ENCODE data around the gene EPHB3.
A peak's percentile ranks its signal among the peaks of the same experiment; 100 is the strongest.

EPHB3 gene

DNA sequence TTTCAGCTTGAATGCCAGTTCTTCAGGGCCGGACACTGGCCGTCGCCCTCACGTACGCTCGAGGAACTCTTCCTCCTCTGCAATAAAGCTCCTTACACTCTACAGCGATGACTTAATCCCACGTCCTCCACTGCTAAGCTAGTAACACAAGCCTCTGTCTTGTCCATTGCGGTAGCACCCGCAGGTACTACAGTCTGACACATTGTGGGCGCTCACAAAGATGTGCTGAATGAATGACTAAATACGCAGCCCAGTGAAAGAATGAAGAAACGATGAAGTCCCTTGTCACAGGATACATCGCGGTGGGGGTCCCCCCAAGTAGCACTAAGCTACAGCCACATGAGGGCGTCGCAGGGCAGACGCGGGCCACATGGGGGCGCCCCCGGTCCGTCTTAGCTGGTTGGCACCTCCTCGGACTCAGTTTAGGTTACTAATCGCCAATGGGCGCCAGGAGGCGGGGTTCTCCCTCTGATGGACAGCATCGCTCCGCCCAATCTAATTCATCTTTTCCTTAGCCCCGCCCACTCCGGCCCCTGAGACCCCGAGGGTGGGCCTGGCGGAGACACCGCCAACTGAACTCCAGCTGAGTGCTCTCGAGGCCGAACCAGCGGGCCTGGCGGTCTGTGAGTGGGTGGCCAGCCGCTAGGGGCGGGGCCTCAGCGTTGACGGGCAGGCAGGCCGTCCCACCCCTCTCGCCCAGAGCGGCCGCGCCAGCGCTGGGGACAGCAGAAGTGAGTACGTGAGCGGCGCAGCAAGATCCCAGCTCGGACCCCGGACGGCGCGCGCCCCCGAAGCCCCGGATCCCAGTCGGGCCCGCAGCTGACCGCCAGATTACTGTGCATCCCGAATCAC lies at the start of gene EPHB3:
Gene EPHB3, plus strand, starts transcription at position 725 of the 852 bp plus-strand sequence. CDS start 451 bp downstream, outside the sequence.
- DNase-seq, result peak; percentile 96 to 100 (median 99)
- intact Hi-C loops (cut with DNase I), result loop anchor here (1.0 kb wide), 1 partner anchor 216 kb away; no protein-coding TSS in a partner anchor

- intact Hi-C loops (cut with DNase I), result loop anchor here (10.0 kb wide), 2 partner anchors 98 to 138 kb away; partner anchors contain the start of gene THPO
- DNase-seq, result peak in 1 of 42 donors; percentile 25
Observed at GRCh38 chr3:184512621-184513020, 49.0 kb upstream of the EPHB3 start.

DNA sequence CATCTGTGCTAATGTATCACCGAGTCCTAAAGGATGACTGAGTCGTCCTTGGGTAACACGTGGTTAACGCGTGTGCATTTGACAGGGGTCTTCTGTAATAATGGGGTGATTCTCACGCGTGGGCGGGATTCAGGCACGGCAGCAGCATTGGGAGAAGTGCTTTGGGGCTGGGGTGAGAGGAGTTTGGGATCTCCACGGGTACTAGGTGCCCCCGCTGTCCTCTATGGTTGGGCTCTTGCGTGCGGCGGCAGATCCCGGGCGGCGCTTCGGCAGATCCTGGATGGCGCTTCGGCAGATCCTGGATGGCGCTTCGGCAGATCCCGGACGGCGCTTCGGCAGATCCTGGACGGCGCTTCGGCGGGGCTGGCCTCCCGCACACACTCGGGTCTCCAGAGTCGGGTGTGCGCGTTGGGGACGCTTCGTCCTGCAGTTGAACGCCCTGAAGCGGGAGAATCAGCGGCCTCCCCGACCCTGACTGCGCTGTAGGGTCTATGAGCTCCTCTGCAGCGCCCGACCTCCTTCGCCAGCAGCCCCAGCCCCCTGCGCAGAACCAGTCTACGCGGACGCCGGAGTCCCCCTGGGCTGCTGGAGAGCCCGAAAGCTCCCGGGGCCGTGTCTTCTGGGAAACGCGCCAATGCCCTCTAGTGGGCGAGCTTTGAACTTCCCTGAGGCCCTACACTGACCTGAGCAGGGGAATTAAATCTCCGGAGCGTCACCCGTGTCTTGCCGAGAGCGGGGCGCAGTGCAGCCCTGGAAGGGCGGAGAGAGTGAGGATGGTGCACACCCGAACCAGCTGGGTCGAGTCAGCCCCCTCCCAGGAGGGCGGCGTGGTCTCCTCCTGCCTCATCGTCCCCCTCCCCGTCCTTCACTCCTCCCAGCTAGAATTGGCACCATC lies 48.1 kb upstream of the EPHB3 start:
- intact Hi-C loops (cut with DNase I), result loop anchor here (10.0 kb wide), 2 partner anchors 99 to 139 kb away; partner anchors contain the start of gene THPO
- peak; percentile 69 to 93 (median 86) for DNase-seq

- no peak for DNase-seq
- intact Hi-C loops (cut with DNase I), result loop anchor here (10.0 kb wide), 2 partner anchors 99 to 139 kb away; partner anchors contain the start of gene THPO
Observed at GRCh38 chr3:184514171-184514490, 47.5 kb upstream of the EPHB3 start.

- DNase-seq, result peak in 1 of 42 donors; percentile 21
- intact Hi-C loops (cut with DNase I), result no loop called here
Observed at GRCh38 chr3:184523825-184524615, 37.6 kb upstream of the EPHB3 start.

DNA sequence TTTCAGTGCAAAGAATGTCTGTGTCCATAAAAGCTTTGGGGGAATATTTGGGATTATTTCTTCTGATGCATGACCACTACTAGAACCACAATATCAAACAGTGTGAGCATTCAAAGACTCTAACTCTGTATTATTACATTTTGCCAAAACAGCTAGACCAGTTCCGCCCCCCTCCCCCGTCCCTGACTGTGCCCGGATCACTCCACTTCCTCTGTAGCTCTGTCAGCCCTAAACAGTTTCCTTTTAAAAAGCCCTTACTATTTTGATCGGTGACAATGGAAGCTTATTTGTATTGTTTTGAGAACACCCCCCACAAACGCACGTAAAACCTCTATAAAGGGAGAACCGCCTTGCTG lies 36.6 kb upstream of the EPHB3 start:
- peak in 1 of 42 donors; percentile 36 for DNase-seq
- intact Hi-C loops (cut with DNase I), result no loop called here

DNA sequence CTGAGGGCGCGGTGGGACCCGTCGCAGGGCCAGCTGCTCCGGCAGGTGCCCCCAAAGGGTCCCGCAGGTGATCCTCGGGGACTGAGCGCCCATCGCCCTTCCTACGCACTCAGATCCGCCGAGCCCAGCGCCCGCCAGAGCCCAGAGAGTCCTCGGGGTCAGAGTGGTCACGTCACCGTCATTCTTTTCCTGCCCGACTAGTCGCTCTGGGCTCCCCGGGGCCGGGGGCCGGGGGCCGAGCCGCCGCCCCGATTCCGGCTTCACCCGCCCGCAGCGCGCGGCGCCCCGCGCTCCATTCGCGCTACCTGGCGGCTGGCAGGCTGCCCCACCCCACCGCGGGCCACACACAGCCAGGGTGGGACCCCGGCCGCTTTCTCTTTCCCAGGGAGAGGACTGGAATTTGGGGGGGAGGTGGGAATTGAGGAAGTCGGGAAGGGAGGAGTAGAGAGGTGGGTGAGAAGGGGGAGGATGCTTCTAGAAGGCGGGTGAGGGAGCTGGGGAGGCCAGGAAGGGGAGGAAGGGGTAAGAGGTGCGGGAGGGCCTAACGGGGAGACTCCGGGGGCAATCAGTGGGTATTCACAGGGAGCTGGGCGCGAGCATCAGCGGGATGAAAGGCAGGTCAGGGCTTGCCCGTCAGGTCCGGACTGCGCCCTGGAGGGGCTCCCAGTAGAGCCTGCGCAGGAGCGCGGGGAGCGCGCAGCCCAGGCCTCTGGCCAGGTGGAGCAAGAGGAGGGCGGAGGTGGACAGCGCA lies 36.1 kb upstream of the EPHB3 start:
- DNase-seq, result peak in 4 of 42 donors; percentile 18 to 41 (median 34)
- intact Hi-C loops (cut with DNase I), result no loop called here

- intact Hi-C loops (cut with DNase I), result no loop called here
- peak in 1 of 42 donors; percentile 40 for DNase-seq
Observed at GRCh38 chr3:184526088-184526433, 35.5 kb upstream of the EPHB3 start.

- peak in 2 of 42 donors; percentile 9 to 26 for DNase-seq
- intact Hi-C loops (cut with DNase I), result no loop called here
Observed at GRCh38 chr3:184531626-184532280, 29.8 kb upstream of the EPHB3 start.

DNA sequence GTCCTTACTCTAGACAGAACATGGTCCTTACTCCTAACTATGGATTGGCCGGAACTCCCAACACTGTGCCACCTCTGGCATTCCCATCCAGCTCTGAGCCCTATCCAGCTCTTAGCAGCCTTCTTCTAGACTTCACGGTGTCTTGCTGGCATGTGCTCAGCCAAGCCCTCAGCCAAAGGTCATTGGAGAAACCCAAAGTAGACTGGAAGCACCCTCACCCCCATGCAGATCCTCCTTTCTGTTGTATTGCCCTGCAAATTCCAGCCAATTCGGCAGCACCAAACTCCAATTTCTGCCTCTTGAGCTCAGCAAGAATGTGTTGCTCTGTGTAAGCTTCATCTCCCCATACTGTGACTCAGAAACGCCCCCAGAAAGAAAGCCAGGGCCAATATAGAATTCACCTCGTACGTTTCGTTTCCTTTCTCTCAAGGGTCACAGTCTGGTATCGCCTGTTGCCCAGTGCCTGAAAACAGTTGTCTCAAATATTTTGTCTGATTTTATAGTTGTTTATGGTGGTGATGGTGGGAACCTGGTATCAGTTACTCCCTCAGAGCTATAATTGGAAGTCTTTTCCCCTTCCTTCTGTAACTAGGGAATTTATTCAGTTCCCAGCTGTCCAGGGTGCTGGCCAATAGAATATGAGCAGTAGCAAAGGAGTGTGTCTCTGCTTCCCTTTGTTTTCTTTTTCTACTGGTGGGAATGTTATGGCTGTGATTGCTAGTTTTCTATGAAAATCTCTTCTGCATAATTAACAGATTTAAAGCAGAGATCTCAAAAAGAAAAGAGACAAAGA lies 28.4 kb upstream of the EPHB3 start:
- peak in 2 of 42 donors; percentile 4 to 7 for DNase-seq
- intact Hi-C loops (cut with DNase I), result no loop called here

DNA sequence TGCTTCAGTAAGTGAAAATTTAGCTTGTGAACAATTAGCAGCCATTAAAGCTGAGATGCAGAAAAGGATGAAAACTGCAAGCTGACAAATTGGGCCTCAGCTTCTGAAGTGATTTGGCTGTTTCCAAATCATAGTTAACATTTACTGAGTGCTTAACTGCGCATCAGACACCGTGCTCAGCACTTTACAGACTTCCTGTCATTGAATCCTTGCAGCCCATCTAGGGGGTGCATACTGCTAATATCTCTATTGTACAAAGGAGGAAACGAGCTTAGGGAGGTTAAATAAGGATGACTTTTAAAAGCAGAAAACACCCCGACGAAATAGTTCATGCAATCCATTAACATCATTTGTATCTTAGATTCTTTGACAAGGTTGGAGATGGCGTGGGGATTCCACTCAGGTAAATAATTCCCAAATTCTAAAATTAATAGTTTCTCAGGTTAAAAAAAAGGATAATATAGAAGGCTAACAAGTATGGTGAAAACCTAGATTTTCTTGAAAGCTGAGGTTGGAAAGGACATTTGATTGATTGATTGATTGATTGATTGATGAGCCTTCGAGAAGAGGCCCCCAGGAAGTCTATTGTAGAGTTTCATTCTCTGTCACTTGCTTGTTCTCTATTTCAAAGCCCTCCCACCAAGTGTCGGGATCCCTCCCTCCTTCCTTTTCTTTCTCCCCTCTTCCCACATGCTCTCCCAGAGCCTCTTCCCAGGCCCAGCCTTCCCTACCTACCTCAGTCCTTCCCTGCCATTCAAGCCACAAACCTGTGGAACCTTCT lies 23.5 kb upstream of the EPHB3 start:
- DNase-seq, result peak in 2 of 42 donors; percentile 4 to 20
- intact Hi-C loops (cut with DNase I), result no loop called here

- peak in 2 of 42 donors; percentile 31 to 32 for DNase-seq
- intact Hi-C loops (cut with DNase I), result no loop called here
Observed at GRCh38 chr3:184538666-184539431, 22.7 kb upstream of the EPHB3 start.

DNA sequence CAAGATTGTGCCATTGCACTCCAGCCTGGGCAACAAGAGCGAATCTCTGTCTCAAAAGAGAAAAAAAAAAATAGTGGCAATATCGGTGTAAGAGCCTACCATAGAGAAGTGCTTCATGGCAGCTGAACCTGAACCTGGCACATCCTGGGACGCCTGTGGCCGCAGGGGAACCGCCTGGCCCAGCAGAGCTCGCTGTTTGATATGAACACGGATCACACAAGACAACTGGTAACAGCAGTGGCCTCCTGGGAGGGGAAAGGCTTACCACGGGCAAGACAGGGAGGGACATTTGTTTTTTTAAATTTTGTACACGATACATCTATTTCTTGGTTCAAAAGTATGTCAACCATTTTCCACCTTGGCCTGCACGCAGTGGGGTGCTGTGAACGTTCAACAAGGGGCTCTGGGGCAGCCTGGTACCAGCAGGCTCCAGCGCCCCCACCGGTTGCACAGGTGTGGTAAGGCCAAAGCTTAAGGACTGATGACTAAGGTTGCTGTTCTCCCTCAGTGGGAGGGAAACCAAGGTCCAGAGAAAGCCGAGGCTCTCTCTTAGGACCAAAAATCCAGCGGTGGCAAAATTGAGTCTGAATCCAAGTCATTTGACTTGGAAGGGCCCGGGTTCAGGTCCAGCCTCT lies 21.7 kb upstream of the EPHB3 start:
- intact Hi-C loops (cut with DNase I), result loop anchor here (5.0 kb wide), 1 partner anchor 168 kb away; no protein-coding TSS in a partner anchor
- DNase-seq, result peak in 4 of 42 donors; percentile 2 to 32 (median 18)

GRCh38 chr3:184540777-184541681 lies 20.6 kb upstream of the EPHB3 start:
- DNase-seq, result peak; percentile 52 to 91 (median 79)
- intact Hi-C loops (cut with DNase I), result loop anchor here (5.0 kb wide), 1 partner anchor 169 kb away; no protein-coding TSS in a partner anchor

Measured in head of caudate nucleus (tissue), 42 donors.